HCT116 (cell line): ENCODE results near the gene POFUT2.

Source experiments
- EZH2phosphoT487 ChIP-seq: fragments of 200-600 bp; IDR thresholded peaks from 2 replicates; pipeline ENCODE4 v1.6.1; 2018; ENCODE audit warnings: antibody characterized with exemption, borderline replicate concordance
- JUND ChIP-seq: IDR thresholded peaks from 2 replicates; pipeline ENCODE4 v1.6.1; 2012
- TF ChIP-seq, protein P1 (sequence below): IDR thresholded peaks from 2 replicates; pipeline ENCODE4 v1.6.1; 2012; ENCODE audit warnings: low read depth

DNA sequence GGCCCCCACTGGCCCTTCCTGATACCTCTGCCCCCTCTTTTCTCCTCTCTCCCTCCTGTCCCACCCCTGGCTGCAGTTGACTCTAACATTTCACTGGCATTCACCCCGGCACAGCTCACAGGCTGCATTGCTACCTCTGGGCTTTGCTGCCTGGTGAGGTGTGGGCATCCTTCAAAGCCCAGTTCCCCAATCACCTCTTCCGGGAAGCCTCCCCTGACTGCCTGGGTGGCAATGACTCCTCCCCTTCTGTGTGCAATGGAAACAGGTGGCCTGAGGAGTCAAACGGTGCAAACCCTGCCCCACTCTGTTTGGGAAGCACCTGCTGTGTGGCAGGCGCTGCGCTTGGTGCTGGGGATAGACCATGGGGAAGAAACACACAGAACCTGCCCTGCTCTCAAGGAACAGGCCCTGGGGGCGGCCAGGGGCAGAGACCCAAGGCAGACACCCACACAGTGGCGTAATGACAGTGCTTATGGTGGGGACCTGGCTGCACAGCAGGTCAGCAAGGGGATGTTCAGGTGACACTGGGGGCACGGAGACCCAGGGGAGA, 39.3 kb upstream of the POFUT2 start:
- TF ChIP-seq, protein P1, sequence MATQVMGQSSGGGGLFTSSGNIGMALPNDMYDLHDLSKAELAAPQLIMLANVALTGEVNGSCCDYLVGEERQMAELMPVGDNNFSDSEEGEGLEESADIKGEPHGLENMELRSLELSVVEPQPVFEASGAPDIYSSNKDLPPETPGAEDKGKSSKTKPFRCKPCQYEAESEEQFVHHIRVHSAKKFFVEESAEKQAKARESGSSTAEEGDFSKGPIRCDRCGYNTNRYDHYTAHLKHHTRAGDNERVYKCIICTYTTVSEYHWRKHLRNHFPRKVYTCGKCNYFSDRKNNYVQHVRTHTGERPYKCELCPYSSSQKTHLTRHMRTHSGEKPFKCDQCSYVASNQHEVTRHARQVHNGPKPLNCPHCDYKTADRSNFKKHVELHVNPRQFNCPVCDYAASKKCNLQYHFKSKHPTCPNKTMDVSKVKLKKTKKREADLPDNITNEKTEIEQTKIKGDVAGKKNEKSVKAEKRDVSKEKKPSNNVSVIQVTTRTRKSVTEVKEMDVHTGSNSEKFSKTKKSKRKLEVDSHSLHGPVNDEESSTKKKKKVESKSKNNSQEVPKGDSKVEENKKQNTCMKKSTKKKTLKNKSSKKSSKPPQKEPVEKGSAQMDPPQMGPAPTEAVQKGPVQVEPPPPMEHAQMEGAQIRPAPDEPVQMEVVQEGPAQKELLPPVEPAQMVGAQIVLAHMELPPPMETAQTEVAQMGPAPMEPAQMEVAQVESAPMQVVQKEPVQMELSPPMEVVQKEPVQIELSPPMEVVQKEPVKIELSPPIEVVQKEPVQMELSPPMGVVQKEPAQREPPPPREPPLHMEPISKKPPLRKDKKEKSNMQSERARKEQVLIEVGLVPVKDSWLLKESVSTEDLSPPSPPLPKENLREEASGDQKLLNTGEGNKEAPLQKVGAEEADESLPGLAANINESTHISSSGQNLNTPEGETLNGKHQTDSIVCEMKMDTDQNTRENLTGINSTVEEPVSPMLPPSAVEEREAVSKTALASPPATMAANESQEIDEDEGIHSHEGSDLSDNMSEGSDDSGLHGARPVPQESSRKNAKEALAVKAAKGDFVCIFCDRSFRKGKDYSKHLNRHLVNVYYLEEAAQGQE: no peak
- TF ChIP-seq EZH2phosphoT487 (no peak), JUND (no peak)
